IgD-negative memory B cell (primary cell): ENCODE measurements around the gene CAB39L. TPM values are rescaled to one million over a fixed set of nuclear protein-coding genes. Genes with fewer than 3 reads are reported as not detected.

Experiments
- H3K27ac Mint-ChIP-seq, 3 donors: one replicate each; pipeline ENCODE4 v1.8.0; 2020 to 2022; ENCODE audit warnings: mild to moderate bottlenecking in 3 of 3, mixed read lengths in 3 of 3, moderate library complexity in 1 of 3
- H3K27me3 Mint-ChIP-seq: one replicate; pipeline ENCODE4 v1.8.0; 2021; ENCODE audit warnings: mixed read lengths
- H3K36me3 Mint-ChIP-seq: one replicate; pipeline ENCODE4 v1.8.0; 2020; ENCODE audit warnings: mild to moderate bottlenecking, mixed read lengths
- H3K4me1 Mint-ChIP-seq, 3 donors: one replicate each; pipeline ENCODE4 v1.8.0; 2020 to 2022; ENCODE audit warnings: mixed read lengths in 3 of 3, mild to moderate bottlenecking in 1 of 3
- H3K4me3 Mint-ChIP-seq, 4 donors: one replicate each; pipeline ENCODE4 v1.8.0; 2020 to 2022; ENCODE audit warnings: mild to moderate bottlenecking in 4 of 4, mixed read lengths in 4 of 4, moderate library complexity in 3 of 4
- H3K9me3 Mint-ChIP-seq, 3 donors: one replicate each; pipeline ENCODE4 v1.8.0; 2020 to 2021; ENCODE audit warnings: mixed read lengths in 3 of 3, mild to moderate bottlenecking in 1 of 3
- polyA plus RNA-seq: library from polyadenylated mRNA; unstranded; fragments of 300-500 nt; fragmentation: Illumina TruSeq; gene quantifications from one replicate; pipeline ENCODE4 v1.2.3, GENCODE V29; 2021

The CAB39L gene
- polyA plus RNA-seq, 1 donor from 2014 or later, result 1.7 TPM

GRCh38 chr13:49452725-49453457 lies 9.0 kb upstream of the CAB39L start:
- Mint-ChIP-seq H3K4me1 (peaks cover 29 to 34% (median 30%) of the 10 kb centered on the region in 3 donors), H3K27me3 (no peaks in the 10 kb centered on the region), H3K4me3 (peak overlapping the region in 1 of 4 donors; percentile 12), H3K9me3 (no peaks in the 10 kb centered on the region), H3K27ac (peak overlapping the region in 1 of 3 donors; percentile 74), H3K36me3 (peaks cover 8% of the 10 kb centered on the region)

GRCh38 chr13:49450105-49450819 lies 6.4 kb upstream of the CAB39L start:
- Mint-ChIP-seq H3K27ac (peak overlapping the region in 1 of 3 donors; percentile 41), H3K36me3 (peaks cover 7% of the 10 kb centered on the region), H3K4me1 (peaks cover 35 to 45% (median 41%) of the 10 kb centered on the region in 3 donors), H3K4me3 (peak overlapping the region in 1 of 4 donors; percentile 38), H3K27me3 (no peaks in the 10 kb centered on the region), H3K9me3 (no peaks in the 10 kb centered on the region)

- peaks cover 2% of the 10 kb centered on the region for H3K36me3 Mint-ChIP-seq
- H3K9me3 Mint-ChIP-seq, result no peaks in the 10 kb centered on the region
- peak overlapping the region in 1 of 3 donors; percentile 41 for H3K27ac Mint-ChIP-seq
- no peaks in the 10 kb centered on the region for H3K27me3 Mint-ChIP-seq
- no peak overlapping the region for H3K4me3 Mint-ChIP-seq
- peaks cover 29 to 41% (median 36%) of the 10 kb centered on the region in 3 donors for H3K4me1 Mint-ChIP-seq
These were observed 4.9 kb upstream of the CAB39L start for GRCh38 chr13:49448753-49449152.

GRCh38 chr13:49446473-49446872 lies 2.6 kb upstream of the CAB39L start:
- peak overlapping the region; percentile 89 to 98 (median 91) for H3K27ac Mint-ChIP-seq
- H3K27me3 Mint-ChIP-seq, result no peaks in the 10 kb centered on the region
- H3K4me3 Mint-ChIP-seq, result peak overlapping the region in 3 of 4 donors; percentile 51 to 92 (median 83)

GRCh38 chr13:49444524-49445395 lies 896 bp upstream of the CAB39L start:
- Mint-ChIP-seq H3K27me3 (no peaks in the 10 kb centered on the region), H3K4me3 (peak overlapping the region; percentile 92 to 98 (median 97)), H3K36me3 (peaks cover 2% of the 10 kb centered on the region), H3K4me1 (peaks cover 22 to 45% (median 38%) of the 10 kb centered on the region in 3 donors), H3K27ac (peak overlapping the region; percentile 91 to 100 (median 98)), H3K9me3 (no peaks in the 10 kb centered on the region)

More at GRCh38 chr13:49446473-49446872, 2.6 kb upstream of the CAB39L start:
- Mint-ChIP-seq H3K36me3 (peaks cover 2% of the 10 kb centered on the region), H3K4me1 (peaks cover 28 to 48% (median 42%) of the 10 kb centered on the region in 3 donors), H3K9me3 (no peaks in the 10 kb centered on the region)

GRCh38 chr13:49443357-49443703 lies 534 bp downstream of the CAB39L start:
- no peaks in the 10 kb centered on the region for H3K9me3 Mint-ChIP-seq
- H3K4me3 Mint-ChIP-seq, result peak overlapping the region; percentile 92 to 98 (median 97)
- peaks cover 2% of the 10 kb centered on the region for H3K36me3 Mint-ChIP-seq
- H3K27me3 Mint-ChIP-seq, result no peaks in the 10 kb centered on the region
- H3K27ac Mint-ChIP-seq, result peak overlapping the region; percentile 91 to 100 (median 98)
- H3K4me1 Mint-ChIP-seq, result peaks cover 24 to 46% (median 38%) of the 10 kb centered on the region in 3 donors

- Mint-ChIP-seq H3K27me3 (no peaks in the 10 kb centered on the region), H3K9me3 (no peaks in the 10 kb centered on the region), H3K36me3 (peaks cover 2% of the 10 kb centered on the region), H3K4me3 (peak overlapping the region in 2 of 4 donors; percentile 37 to 57), H3K4me1 (peaks cover 18 to 38% (median 30%) of the 10 kb centered on the region in 3 donors), H3K27ac (peak overlapping the region in 1 of 3 donors; percentile 19)
These were observed 2.0 kb downstream of the CAB39L start for GRCh38 chr13:49441846-49442245.

GRCh38 chr13:49441312-49441711 lies 2.6 kb downstream of the CAB39L start:
- no peaks in the 10 kb centered on the region for H3K27me3 Mint-ChIP-seq
- no peak overlapping the region for H3K27ac Mint-ChIP-seq
- H3K36me3 Mint-ChIP-seq, result peaks cover 2% of the 10 kb centered on the region
- no peaks in the 10 kb centered on the region for H3K9me3 Mint-ChIP-seq
- H3K4me3 Mint-ChIP-seq, result peak overlapping the region in 2 of 4 donors; percentile 54 to 57
- H3K4me1 Mint-ChIP-seq, result peaks cover 18 to 36% (median 27%) of the 10 kb centered on the region in 3 donors

- Mint-ChIP-seq H3K4me1 (peaks cover 12 to 28% (median 17%) of the 10 kb centered on the region in 3 donors), H3K9me3 (no peaks in the 10 kb centered on the region), H3K4me3 (peak overlapping the region in 1 of 4 donors; percentile 7), H3K27ac (no peak overlapping the region), H3K27me3 (no peaks in the 10 kb centered on the region), H3K36me3 (no peaks in the 10 kb centered on the region)
These were observed 4.3 kb downstream of the CAB39L start for GRCh38 chr13:49439609-49440008.

GRCh38 chr13:49437705-49438104 lies 6.2 kb downstream of the CAB39L start:
- Mint-ChIP-seq H3K4me1 (peaks cover 8 to 24% (median 10%) of the 10 kb centered on the region in 3 donors), H3K9me3 (no peaks in the 10 kb centered on the region), H3K27ac (no peak overlapping the region), H3K36me3 (peaks cover 4% of the 10 kb centered on the region), H3K4me3 (no peak overlapping the region), H3K27me3 (no peaks in the 10 kb centered on the region)

GRCh38 chr13:49436890-49437289 lies 7.0 kb downstream of the CAB39L start:
- no peak overlapping the region for H3K27ac Mint-ChIP-seq
- no peaks in the 10 kb centered on the region for H3K27me3 Mint-ChIP-seq
- no peak overlapping the region for H3K4me3 Mint-ChIP-seq
- H3K9me3 Mint-ChIP-seq, result no peaks in the 10 kb centered on the region
- H3K36me3 Mint-ChIP-seq, result peaks cover 5% of the 10 kb centered on the region
- peaks cover 8 to 15% (median 10%) of the 10 kb centered on the region in 3 donors for H3K4me1 Mint-ChIP-seq

GRCh38 chr13:49435992-49436391 lies 7.9 kb downstream of the CAB39L start:
- H3K9me3 Mint-ChIP-seq, result no peaks in the 10 kb centered on the region
- H3K4me1 Mint-ChIP-seq, result peaks cover 8 to 12% (median 10%) of the 10 kb centered on the region in 3 donors
- no peaks in the 10 kb centered on the region for H3K27me3 Mint-ChIP-seq
- no peak overlapping the region for H3K4me3 Mint-ChIP-seq
- no peak overlapping the region for H3K27ac Mint-ChIP-seq
- H3K36me3 Mint-ChIP-seq, result peaks cover 5% of the 10 kb centered on the region

- H3K27ac Mint-ChIP-seq, result no peak overlapping the region
- H3K27me3 Mint-ChIP-seq, result no peaks in the 10 kb centered on the region
These were observed 14.7 kb downstream of the CAB39L start for GRCh38 chr13:49429121-49429520.

GRCh38 chr13:49428041-49428763 lies 15.7 kb downstream of the CAB39L start:
- no peaks in the 10 kb centered on the region for H3K9me3 Mint-ChIP-seq

More at GRCh38 chr13:49429121-49429520, 14.7 kb downstream of the CAB39L start:
- Mint-ChIP-seq H3K36me3 (peaks cover 9% of the 10 kb centered on the region), H3K4me1 (no peaks in the 10 kb centered on the region), H3K4me3 (no peak overlapping the region), H3K9me3 (no peaks in the 10 kb centered on the region)

More at GRCh38 chr13:49428041-49428763, 15.7 kb downstream of the CAB39L start:
- Mint-ChIP-seq H3K27me3 (no peaks in the 10 kb centered on the region), H3K27ac (no peak overlapping the region), H3K4me3 (no peak overlapping the region), H3K36me3 (peaks cover 8% of the 10 kb centered on the region), H3K4me1 (no peaks in the 10 kb centered on the region)
